HG03558 (cell line): Measurements from ENCODE around the gene XIRP2.
"Not testable (repeated sequence)": the region's sequence is repeated elsewhere in the genome, so short reads cannot be mapped to it uniquely, and the experiment has no call there.

ENCODE experiments used
- ATAC-seq: cut with Tn5 transposase; IDR thresholded peaks from one replicate; pipeline ENCODE4 v1.9.1; 2021; ENCODE audit warnings: moderate number of reproducible peaks; ENCODE audit not compliant: unreplicated experiment; ENCODE audit errors: extremely low read depth

Gene XIRP2

GRCh38 chr2:167187978-167188967 is 300.0 kb downstream of the XIRP2 start:
- ATAC-seq, result no peak

- no peak for ATAC-seq
Observed at GRCh38 chr2:167190053-167190452, 301.8 kb downstream of the XIRP2 start.

- no peak for ATAC-seq
Observed at GRCh38 chr2:167191588-167191987, 303.3 kb downstream of the XIRP2 start.

GRCh38 chr2:167192833-167193232 is 304.6 kb downstream of the XIRP2 start:
- ATAC-seq, result no peak

GRCh38 chr2:167196461-167197252 is 308.4 kb downstream of the XIRP2 start:
- no peak for ATAC-seq

GRCh38 chr2:167198009-167198408 is 309.7 kb downstream of the XIRP2 start:
- no peak for ATAC-seq

- no peak for ATAC-seq
Observed at GRCh38 chr2:167198576-167198975, 310.3 kb downstream of the XIRP2 start.

- no peak for ATAC-seq
Observed at GRCh38 chr2:167200019-167200418, 311.7 kb downstream of the XIRP2 start.

- ATAC-seq, result no peak
Observed at GRCh38 chr2:167209784-167210183, 321.5 kb downstream of the XIRP2 start.

GRCh38 chr2:167212014-167212648 is 323.9 kb downstream of the XIRP2 start:
- no peak for ATAC-seq

- ATAC-seq, result no peak
Observed at GRCh38 chr2:167215595-167215994, 327.3 kb downstream of the XIRP2 start.

GRCh38 chr2:167237478-167237877 is 349.2 kb downstream of the XIRP2 start:
- ATAC-seq, result no peak

GRCh38 chr2:167240671-167241070 is 352.4 kb downstream of the XIRP2 start:
- no peak for ATAC-seq

- ATAC-seq, result no peak
Observed at GRCh38 chr2:167249197-167249596, 360.9 kb downstream of the XIRP2 start.

GRCh38 chr2:167253025-167253424 is 364.7 kb downstream of the XIRP2 start:
- ATAC-seq, result no peak

- ATAC-seq, result no peak
Observed at GRCh38 chr2:167254721-167255120, 366.4 kb downstream of the XIRP2 start.

GRCh38 chr2:167258712-167259111 is 370.4 kb downstream of the XIRP2 start:
- ATAC-seq, result no peak

GRCh38 chr2:167264380-167264779 is 376.1 kb downstream of the XIRP2 start:
- ATAC-seq, result no peak

- no peak for ATAC-seq
Observed at GRCh38 chr2:167265004-167265403, 376.7 kb downstream of the XIRP2 start.

GRCh38 chr2:167265722-167266121 is 377.4 kb downstream of the XIRP2 start:
- no peak for ATAC-seq

GRCh38 chr2:167268245-167268644 is 380.0 kb downstream of the XIRP2 start:
- ATAC-seq, result not testable (repeated sequence)
